HT1080 (cell line): ENCODE results near the gene KIAA1328. TPM values are rescaled to one million over a fixed set of nuclear protein-coding genes. Genes with fewer than 3 reads are reported as not detected.
A peak's percentile ranks its signal among the peaks of the same experiment; 100 is the strongest.
"Not testable (repeated sequence)": the region's sequence is repeated elsewhere in the genome, so short reads cannot be mapped to it uniquely, and the experiment has no call there.

ENCODE experiments used
- DNase-seq: peaks from one replicate; pipeline ENCODE4 v3.0.0-alpha.2; 2015; ENCODE audit warnings: low read depth
- polyA plus RNA-seq, 2 experiments: library from polyadenylated mRNA; depleted of rRNA; stranded (reverse); fragments of >200 nt; gene quantifications; 2 replicates each; pipeline ENCODE4 v1.2.3, GENCODE V29; 2015
- total RNA-seq: library from RNA; depleted of rRNA; stranded (reverse); fragments of >200 nt; shearing (Covaris generic); gene quantifications from 2 replicates; pipeline ENCODE4 v1.2.3, GENCODE V29; 2014; rRNA removed

Gene KIAA1328
- 1.2 and 1.4 TPM in 2 replicates for total RNA-seq
- 0.94 and 2.7 TPM in 2 replicates for polyA plus RNA-seq (2015; cell fraction: cytosol; rRNA removed)
- polyA plus RNA-seq (2015; cell fraction: nucleus; rRNA removed) = 3.5 and 4.2 TPM in 2 replicates

GRCh38 chr18:36828630-36829361 lies at the start of gene KIAA1328, which contains the start of gene TPGS2:
Gene KIAA1328 (plus strand): TSS chr18:36829127. CDS start chr18:36829139, 12 bp downstream.
Gene TPGS2 (minus strand): TSS chr18:36829002. CDS start chr18:36828767, 235 bp downstream.
- peak; percentile 93 for DNase-seq

- no peak for DNase-seq
Measured at GRCh38 chr18:36780748-36781147, 48.2 kb upstream of the KIAA1328 start.

DNA sequence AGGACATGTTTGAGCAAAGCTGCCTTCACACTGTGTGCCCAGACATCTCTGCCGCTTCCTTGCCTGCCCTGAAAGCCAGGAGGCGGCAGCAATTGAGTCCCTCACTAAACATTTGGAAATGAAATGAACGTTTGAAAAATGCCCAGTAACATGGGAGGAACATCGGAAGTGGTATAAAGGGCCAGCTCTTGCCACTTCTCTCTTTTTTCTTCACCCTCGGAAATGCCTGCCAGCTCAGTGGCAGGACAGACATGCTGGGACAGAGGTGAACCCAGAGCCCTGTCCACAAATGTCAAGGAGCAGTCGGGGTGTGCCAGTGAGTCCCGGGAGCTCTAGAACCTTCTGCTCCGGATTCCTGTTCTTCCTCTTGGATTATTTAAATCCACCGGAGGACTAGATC lies 46.2 kb upstream of the KIAA1328 start:
- DNase-seq = no peak

GRCh38 chr18:36783792-36784191 lies 45.1 kb upstream of the KIAA1328 start:
- DNase-seq = no peak

DNA sequence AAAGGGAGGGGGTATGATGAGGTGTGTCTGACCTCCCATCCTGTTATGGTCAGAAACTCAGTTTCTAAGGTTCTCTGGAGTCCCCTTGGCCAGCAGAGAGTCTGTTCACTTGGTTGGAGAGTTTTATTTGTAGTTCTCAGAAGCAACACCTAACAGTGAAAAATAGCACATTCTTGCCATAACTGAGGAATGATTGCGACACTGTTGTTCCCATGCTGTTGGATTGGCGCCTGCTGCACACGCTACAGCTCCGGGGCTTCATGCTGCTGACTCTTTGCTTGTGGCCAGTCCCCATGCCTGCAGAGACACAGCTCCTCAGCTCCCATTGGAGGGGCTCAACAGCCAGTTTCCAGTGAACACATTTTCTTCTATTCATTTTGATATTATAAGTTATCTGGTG lies 42.2 kb upstream of the KIAA1328 start:
- peak; percentile 45 for DNase-seq

DNA sequence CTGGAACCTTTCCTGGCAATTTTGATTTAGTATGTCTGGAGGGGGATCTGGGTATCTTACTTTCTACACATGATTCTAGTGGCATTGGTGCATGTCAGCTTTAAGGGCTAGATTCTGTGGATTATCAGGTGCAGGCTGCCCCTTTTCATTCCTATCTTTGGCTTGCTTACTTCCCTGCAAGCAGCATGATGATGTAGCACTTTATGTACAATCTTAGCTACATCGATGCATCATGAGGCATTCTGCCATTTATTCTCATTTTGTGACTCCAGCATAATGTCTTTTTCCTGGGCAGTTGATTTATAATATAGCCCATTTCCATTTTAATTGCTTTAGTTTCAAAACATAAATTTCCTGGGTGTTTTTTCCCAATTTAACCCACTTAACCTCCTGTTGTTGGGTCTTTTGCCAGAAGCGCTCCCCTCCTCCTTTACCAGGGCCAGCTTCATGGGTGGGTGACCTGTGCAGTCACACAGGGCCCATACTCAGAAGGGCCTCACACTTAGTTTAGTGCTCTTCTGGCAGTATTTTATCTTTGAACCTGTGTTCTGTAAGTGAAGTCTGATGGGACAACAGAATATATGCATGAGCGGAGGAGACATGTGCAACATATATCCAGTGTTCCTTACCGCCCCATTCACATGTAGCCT lies 36.2 kb upstream of the KIAA1328 start:
- DNase-seq = no peak

GRCh38 chr18:36798738-36799473 lies 30.0 kb upstream of the KIAA1328 start:
- no peak for DNase-seq

GRCh38 chr18:36805105-36805504 lies 23.8 kb upstream of the KIAA1328 start:
- DNase-seq = no peak

DNA sequence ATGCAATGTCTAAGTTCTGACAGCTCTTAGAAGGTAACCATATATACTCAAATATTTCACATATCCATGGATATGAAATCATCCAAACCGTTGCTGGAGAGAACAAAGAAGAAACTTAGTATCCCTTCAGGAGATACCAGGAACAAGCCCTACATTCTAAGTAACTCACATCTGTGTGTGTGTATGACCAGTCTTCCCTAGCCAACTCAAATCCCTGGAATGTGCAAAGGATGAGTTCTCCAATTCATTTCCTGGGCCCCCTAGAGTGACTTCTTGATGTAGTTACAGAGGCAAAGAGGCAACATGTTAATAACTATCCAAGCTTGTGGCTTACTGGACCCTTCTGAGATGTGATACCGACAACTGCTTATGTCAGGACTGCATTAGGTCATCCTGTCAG lies 20.2 kb upstream of the KIAA1328 start:
- DNase-seq = peak; percentile 81

DNA sequence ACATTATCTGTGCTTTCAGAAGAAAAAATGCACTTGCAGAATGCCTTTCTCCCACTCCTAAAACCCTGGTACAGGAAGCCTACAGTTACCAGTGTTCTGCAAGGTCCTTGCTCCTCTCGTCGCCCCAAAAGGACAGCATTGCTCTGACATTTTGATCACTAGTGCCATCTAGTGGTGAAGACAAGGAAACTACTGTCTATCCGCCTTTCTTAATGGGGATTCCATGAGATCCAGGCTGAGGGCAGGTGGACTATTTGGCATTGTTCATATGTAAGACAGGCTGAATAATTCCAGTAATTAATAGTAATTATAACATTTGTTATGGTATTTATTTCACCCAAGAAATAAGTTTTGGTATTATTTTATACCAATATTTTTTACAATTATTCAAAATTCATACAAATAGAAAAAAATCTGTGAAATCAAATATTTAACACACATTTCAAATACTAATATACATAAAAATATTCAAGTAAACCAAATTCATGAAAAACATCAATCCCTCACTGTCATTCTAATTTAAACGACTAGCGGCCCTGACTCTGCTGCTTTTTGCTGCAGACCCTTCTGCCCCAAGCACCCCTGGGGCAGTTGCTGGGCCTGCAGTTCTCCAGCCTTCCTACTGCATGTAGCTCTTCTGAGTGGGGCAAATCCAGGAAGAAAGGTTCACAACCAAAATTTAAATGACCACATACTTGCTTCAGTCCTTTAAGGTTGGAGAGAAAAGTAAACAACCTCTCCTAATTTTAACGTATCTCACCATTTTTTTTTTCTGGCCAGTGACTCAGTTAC lies 19.1 kb upstream of the KIAA1328 start:
- peak; percentile 48 for DNase-seq

DNA sequence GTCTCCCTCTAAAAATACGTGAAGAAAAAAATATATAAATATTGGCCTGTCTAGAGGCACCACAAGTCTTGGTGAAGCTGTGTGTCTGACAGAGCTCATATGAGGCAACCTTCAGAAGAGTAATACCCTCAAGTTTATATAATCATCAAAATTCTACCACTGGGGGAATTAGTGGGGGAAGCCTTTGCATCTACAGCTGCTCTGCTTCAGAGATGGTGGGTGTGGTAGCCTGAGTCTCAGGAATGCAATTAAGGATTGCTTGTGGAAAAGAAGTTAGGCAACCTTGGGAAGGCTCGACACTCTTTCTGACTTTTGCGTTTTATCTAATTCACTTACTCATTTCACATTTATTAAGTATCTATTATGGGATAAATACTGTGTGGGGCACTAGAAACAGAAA lies 17.5 kb upstream of the KIAA1328 start:
- DNase-seq = no peak

- DNase-seq = no peak
Measured at GRCh38 chr18:36811955-36812354, 17.0 kb upstream of the KIAA1328 start.

- DNase-seq = no peak
Measured at GRCh38 chr18:36812678-36813077, 16.2 kb upstream of the KIAA1328 start.

GRCh38 chr18:36813101-36813775 lies 15.7 kb upstream of the KIAA1328 start:
- DNase-seq = no peak

DNA sequence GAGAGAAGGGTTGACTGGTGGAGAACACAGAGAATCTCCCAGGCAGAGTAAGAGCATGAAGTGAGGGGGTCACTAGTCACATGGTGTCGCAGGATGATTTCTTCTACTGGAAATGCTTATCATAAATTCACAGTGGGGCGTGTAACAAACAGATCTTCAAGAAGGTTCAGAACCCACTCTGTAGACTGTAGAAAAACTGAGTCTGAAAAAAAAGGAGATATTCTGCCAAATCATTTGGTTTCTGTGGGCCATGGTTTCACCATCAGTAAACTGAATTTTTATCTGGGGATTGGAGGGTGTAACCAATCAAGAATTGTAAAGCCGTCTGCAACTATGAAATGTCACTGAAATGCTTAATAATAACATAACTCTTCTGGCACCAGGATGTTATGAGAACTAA lies 15.1 kb upstream of the KIAA1328 start:
- no peak for DNase-seq

DNA sequence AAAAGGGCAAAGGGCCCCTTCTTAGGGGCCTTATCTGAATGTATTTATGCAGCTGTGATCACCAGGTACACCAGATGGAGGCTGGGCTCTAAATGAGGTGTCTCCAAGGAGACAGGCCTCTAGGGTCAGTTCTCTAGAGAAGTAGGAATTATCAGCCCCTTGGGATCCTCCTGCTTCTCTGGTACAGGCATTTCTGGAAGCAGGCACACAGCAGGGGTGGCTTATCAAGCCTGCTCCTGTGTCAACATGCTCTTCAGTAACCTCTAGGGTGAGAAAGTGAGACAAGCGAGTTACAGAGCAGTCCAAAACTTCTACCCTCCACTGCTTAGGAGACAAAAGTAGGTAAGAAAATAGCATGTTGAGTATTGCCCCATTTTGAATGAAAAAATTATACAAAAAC lies 13.9 kb upstream of the KIAA1328 start:
- DNase-seq = no peak

DNA sequence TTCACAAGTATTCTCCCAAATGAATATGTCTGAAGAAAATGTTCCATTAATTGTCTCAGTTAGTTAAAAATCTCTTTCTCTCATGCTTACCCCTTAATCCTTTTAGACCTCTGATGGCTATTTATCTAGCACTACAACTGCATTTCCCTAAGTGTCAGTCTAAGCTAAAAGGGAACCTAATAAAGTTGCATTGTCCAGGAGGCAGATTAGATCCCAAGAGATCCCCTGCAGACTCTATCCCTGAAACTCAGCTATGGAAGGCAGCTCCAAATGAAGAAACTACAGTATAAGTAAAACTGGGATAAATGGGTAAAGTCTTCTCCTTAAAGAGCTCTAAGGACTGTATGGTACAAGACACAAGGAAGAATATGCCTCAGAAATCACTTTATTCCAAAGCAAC lies 12.8 kb upstream of the KIAA1328 start:
- DNase-seq = not testable (repeated sequence)

DNA sequence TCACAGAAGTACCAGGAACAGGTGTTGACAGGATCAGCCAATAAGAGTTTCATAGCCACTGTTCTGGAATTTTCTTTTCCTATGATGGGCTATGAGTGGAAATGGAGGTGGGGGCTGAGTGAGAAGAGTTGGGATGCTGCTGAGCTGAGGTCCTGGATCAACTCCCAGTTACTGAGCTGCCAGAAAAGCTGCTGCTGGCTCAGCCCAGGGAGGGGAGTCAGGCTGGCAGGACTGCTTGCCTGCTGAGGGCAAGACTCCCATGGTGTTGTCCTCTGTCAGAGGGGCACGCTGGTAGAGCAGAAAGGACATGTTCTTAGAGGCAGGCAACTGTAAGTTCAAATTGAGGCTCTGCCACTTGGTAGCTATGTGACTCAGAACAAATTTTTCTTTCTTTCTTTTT lies 11.9 kb upstream of the KIAA1328 start:
- DNase-seq = no peak

- DNase-seq = no peak
Measured at GRCh38 chr18:36818652-36819051, 10.3 kb upstream of the KIAA1328 start.

DNA sequence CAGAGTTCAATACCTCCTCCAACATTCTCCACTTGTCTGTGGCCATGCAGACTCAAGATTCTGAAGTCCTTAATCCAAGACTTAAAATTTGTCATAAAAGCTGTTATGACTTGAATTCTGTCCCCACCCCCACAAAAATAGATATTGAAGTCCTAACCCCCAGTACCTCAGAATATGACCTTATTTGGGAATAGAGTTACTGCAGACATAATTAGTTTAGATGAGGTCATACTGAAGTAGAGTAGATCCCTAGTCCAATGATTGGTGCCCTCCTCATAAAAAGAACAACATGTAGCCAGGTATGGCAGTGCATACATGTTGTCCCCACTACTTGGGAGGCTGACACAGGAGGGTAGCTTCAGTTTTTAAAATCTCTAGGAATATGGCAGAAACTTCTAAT lies 9.3 kb upstream of the KIAA1328 start:
- DNase-seq = no peak

GRCh38 chr18:36821681-36822080 lies 7.2 kb upstream of the KIAA1328 start:
- DNase-seq = no peak
